H1 (cell line): Measurements from ENCODE around the gene SMIM1. TPM values are rescaled to one million over a fixed set of nuclear protein-coding genes. Genes with fewer than 3 reads are reported as not detected.

Experiments
- BRCA1 ChIP-seq: IDR thresholded peaks from 2 replicates; pipeline ENCODE4 v1.6.1; 2012; ENCODE audit warnings: low read depth, low read length, improper control_type of control experiment
- EP300 ChIP-seq, 2 experiments: IDR thresholded peaks; 1 replicate in 1 of 2; 2 replicates in 1 of 2; pipeline ENCODE4 v1.6.1; 2011 to 2012; ENCODE audit warnings: low read depth in 2 of 2, low read length in 2 of 2, mild to moderate bottlenecking in 2 of 2, borderline replicate concordance in 1 of 2, inconsistent platforms in 1 of 2, moderate library complexity in 1 of 2
- HDAC2 ChIP-seq, 2 experiments: fragments of 300-600 bp in 1 of 2; sonication (generic) in 1 of 2; IDR thresholded peaks; 2 replicates each; pipeline ENCODE4 v1.6.1; 2011 to 2012; ENCODE audit warnings: low read depth in 2 of 2, low read length in 2 of 2, mild to moderate bottlenecking in 2 of 2, moderate library complexity in 2 of 2, borderline replicate concordance in 1 of 2, inconsistent platforms in 1 of 2
- HDAC6 ChIP-seq: IDR thresholded peaks from one replicate; pipeline ENCODE4 v1.7.1; 2012; ENCODE audit warnings: low read depth, mild to moderate bottlenecking, inconsistent platforms, low read length, moderate library complexity
- KDM1A ChIP-seq: fragments of 200-600, 300-600 bp; sonication (generic); IDR thresholded peaks from 2 replicates; pipeline ENCODE4 v1.7.1; 2016; ENCODE audit warnings: mild to moderate bottlenecking, low read length, borderline replicate concordance
- KDM4A ChIP-seq: IDR thresholded peaks from one replicate; pipeline ENCODE4 v1.7.1; 2012; ENCODE audit warnings: low read depth, mild to moderate bottlenecking, moderate library complexity, low read length, inconsistent platforms; ENCODE audit not compliant: severe bottlenecking
- KDM5A ChIP-seq: fragments of 200-600 bp; IDR thresholded peaks from 2 replicates; pipeline ENCODE4 v1.7.1; 2012; ENCODE audit warnings: mild to moderate bottlenecking, low read length, inconsistent platforms, mixed read lengths
- PHF8 ChIP-seq: fragments of 200-600 bp; sonication (generic); conservative IDR thresholded peaks from 2 replicates; pipeline ENCODE4 v1.7.1; 2012; ENCODE audit warnings: low read depth, mild to moderate bottlenecking, inconsistent platforms, low read length, moderate library complexity
- SRF ChIP-seq: IDR thresholded peaks from 2 replicates; pipeline ENCODE4 v1.6.1; 2011; ENCODE audit warnings: mild to moderate bottlenecking, low read depth, low read length, moderate library complexity
- SUZ12 ChIP-seq: fragments of 200-600 bp; sonication (generic); IDR thresholded peaks from 2 replicates; pipeline ENCODE4 v1.6.1; 2012; ENCODE audit warnings: mild to moderate bottlenecking, inconsistent platforms, low read length, moderate library complexity, mixed read lengths
- TAF1 ChIP-seq: IDR thresholded peaks from 2 replicates; pipeline ENCODE4 v1.6.1; 2011; ENCODE audit warnings: mild to moderate bottlenecking, low read depth, low read length
- TCF12 ChIP-seq: IDR thresholded peaks from 2 replicates; pipeline ENCODE4 v1.6.1; 2011; ENCODE audit warnings: low read depth, mild to moderate bottlenecking, low read length
- TEAD4 ChIP-seq: IDR thresholded peaks from 2 replicates; pipeline ENCODE4 v1.6.1; 2012; ENCODE audit warnings: low read depth, low read length, inconsistent platforms, mixed read lengths
- ZNF274 ChIP-seq: IDR thresholded peaks from 2 replicates; pipeline ENCODE4 v1.7.0; 2012; ENCODE audit warnings: low read length, borderline replicate concordance; ENCODE audit errors: extremely low read depth
- polyA plus RNA-seq, 7 experiments: library from polyadenylated mRNA; depleted of rRNA in 3 of 7; stranded (reverse) in 5 of 7; unstranded in 2 of 7; fragments of >200 nt in 5 of 7; fragments of 200-250 nt in 2 of 7; gene quantifications; 1 replicate in 5 of 7; 2 replicates in 1 of 7; 4 replicates in 1 of 7; pipeline versions ENCODE4 v1.2.1 to v1.2.3, GENCODE V29; 2011 to 2013; ENCODE audit warnings: missing spikeins in 2 of 7, mixed read lengths in 2 of 7
- total RNA-seq: library from RNA; stranded (reverse); fragmentation: NEBNext Ultra II Directional; extraction: Animal tissue kit (Norgen Biotek cat#: 25700); gene quantifications from 2 replicates; pipeline ENCODE4 v1.2.1, GENCODE V29; 2021
- TF ChIP-seq, protein P1 (sequence below): IDR thresholded peaks from 2 replicates; pipeline ENCODE4 v1.6.1; 2012; ENCODE audit warnings: inconsistent platforms
- TF ChIP-seq, protein P2 (sequence below): IDR thresholded peaks from 2 replicates; pipeline ENCODE4 v1.6.1; 2011; ENCODE audit warnings: low read depth, mild to moderate bottlenecking, low read length; ENCODE audit not compliant: insufficient read depth

The SMIM1 gene
- total and polyA plus RNA-seq, 2 of the 8 experiments (the other 6 are each of a cell fraction or from before 2014, with no cell fraction given): 7.7 to 9.7 TPM

DNA sequence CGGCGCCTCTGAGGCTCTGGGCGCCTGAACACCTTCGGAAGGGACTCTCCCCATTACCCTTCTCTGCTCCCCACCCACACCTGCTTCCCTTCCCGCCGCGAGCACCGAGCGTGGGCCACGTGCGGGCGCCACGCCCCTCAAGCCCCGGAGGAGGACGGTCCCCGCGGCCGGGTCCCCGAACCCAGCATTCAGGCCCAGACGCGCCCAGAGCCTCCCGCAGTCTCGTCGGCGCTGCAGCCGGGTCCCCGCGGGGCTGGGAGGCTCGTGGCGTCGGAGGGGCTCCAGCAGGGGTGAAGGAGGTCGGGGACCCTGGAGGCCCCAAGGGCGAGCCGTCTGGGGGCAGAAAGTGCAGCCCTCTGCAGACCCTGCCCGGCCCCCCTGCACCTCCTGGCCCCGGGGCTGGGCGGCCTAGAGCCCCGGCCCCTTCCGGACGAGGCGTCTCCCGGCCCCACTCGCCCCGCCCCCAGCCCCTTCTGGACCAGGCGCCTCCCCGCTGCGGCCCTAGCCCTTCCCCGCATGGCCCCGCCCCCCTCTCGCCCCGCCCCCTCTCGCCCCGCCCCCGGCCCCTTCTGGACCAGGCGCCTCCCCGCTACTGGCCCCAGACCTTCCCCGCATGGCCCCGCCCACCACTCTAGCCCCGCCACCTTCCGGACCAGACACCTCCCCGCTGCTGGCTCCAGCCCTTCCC is 378 bp upstream of the SMIM1 start (continued):
- TF ChIP-seq ZNF274: no peak
- no peak for TF ChIP-seq HDAC6
- TF ChIP-seq HDAC2 (IDR thresholded peaks at IDR 0.05; ENCODE audit: borderline replicate concordance in 1 of 2, low read depth in 2 of 2, low read length in 2 of 2): peak in 1 of 2 experiments; percentile 62; a peak in 1 of 4 replicates
- TF ChIP-seq, protein P1, sequence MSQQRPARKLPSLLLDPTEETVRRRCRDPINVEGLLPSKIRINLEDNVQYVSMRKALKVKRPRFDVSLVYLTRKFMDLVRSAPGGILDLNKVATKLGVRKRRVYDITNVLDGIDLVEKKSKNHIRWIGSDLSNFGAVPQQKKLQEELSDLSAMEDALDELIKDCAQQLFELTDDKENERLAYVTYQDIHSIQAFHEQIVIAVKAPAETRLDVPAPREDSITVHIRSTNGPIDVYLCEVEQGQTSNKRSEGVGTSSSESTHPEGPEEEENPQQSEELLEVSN: peak; percentile 77
- TF ChIP-seq SRF: no peak
- TF ChIP-seq TEAD4: no peak
- TF ChIP-seq BRCA1: no peak
- no peak for TF ChIP-seq EP300 (IDR thresholded peaks at IDR 0.05; ENCODE audit: borderline replicate concordance in 1 of 2, low read depth in 2 of 2, low read length in 2 of 2)
- no peak for TF ChIP-seq KDM1A
- TF ChIP-seq KDM4A: peak; percentile 85
- TF ChIP-seq TCF12: no peak
- no peak for TF ChIP-seq KDM5A
- TF ChIP-seq, protein P2, sequence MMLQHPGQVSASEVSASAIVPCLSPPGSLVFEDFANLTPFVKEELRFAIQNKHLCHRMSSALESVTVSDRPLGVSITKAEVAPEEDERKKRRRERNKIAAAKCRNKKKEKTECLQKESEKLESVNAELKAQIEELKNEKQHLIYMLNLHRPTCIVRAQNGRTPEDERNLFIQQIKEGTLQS: no peak
- TF ChIP-seq TAF1: no peak; the same call in 1 of the 2 replicates
- TF ChIP-seq SUZ12: no peak
- peak; percentile 66 for TF ChIP-seq PHF8
